Measurements from ENCODE around the gene B3GAT1. TPM values are rescaled to one million over a fixed set of nuclear protein-coding genes. Genes with fewer than 3 reads are reported as not detected.

The B3GAT1 gene
- total RNA-seq, 1 experiment from 2014 or later = 0.10 TPM

- Histone ChIP-seq H3K36me3 (ENCODE audit: control insufficient read depth, insufficient read depth, low read length) (no peaks in the 10 kb centered on the region), H3K4me1 (ENCODE audit: control insufficient read depth, insufficient read depth, low read length) (no peaks in the 10 kb centered on the region), H3K9me3 (ENCODE audit: control insufficient read depth, insufficient read depth, low read depth, low read length) (no peaks in the 10 kb centered on the region), H3K27ac (ENCODE audit: low read length) (no peak overlapping the region), H3K27me3 (ENCODE audit: control insufficient read depth, insufficient read depth, low read length) (no peaks in the 10 kb centered on the region; the same call in 1 of the 2 replicates), H3K4me3 (ENCODE audit: low read depth in 2 of 2, low read length in 2 of 2) (no peak overlapping the region)
- ChIA-PET CTCF (no interaction called here), POLR2A (no interaction called here)
- intact Hi-C loops (cut with micrococcal nuclease; ENCODE audit: unreplicated experiment) = no loop called here
- no TSS peak for BruUV-seq (replicated peaks)
- in situ Hi-C loops (cut with HindIII; ENCODE audit: low pct_unique_long_range_greater_than_20kb, low sequenced_read_pairs) = no loop called here
- TF ChIP-seq, protein P1, sequence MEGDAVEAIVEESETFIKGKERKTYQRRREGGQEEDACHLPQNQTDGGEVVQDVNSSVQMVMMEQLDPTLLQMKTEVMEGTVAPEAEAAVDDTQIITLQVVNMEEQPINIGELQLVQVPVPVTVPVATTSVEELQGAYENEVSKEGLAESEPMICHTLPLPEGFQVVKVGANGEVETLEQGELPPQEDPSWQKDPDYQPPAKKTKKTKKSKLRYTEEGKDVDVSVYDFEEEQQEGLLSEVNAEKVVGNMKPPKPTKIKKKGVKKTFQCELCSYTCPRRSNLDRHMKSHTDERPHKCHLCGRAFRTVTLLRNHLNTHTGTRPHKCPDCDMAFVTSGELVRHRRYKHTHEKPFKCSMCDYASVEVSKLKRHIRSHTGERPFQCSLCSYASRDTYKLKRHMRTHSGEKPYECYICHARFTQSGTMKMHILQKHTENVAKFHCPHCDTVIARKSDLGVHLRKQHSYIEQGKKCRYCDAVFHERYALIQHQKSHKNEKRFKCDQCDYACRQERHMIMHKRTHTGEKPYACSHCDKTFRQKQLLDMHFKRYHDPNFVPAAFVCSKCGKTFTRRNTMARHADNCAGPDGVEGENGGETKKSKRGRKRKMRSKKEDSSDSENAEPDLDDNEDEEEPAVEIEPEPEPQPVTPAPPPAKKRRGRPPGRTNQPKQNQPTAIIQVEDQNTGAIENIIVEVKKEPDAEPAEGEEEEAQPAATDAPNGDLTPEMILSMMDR (IDR thresholded peaks at IDR 0.05) = no peak
- TF ChIP-seq POLR2AphosphoS5 (IDR thresholded peaks at IDR 0.05; ENCODE audit: low read depth, low read length) (no peak), REST (IDR thresholded peaks at IDR 0.05; ENCODE audit: insufficient read depth in 1 of 2, low read depth in 2 of 2, low read length in 1 of 2) (no peak), TCF7L2 (IDR thresholded peaks at IDR 0.05; ENCODE audit: low read depth, low read length) (no peak), SIN3A (IDR thresholded peaks at IDR 0.05; ENCODE audit: borderline replicate concordance, insufficient read depth, low read depth, low read length) (no peak)
- ATAC-seq = peak; percentile 11; the same call in 1 of the 2 replicates
- no peak for DNase-seq (ENCODE audit: low read depth, low spot score)
Measured at GRCh38 chr11:134380785-134381184, 31.3 kb downstream of the B3GAT1 start.

GRCh38 chr11:134380229-134380628 lies 31.8 kb downstream of the B3GAT1 start:
- intact Hi-C loops (cut with micrococcal nuclease; ENCODE audit: unreplicated experiment) = no loop called here
- no peak for TF ChIP-seq POLR2AphosphoS5 (IDR thresholded peaks at IDR 0.05; ENCODE audit: low read depth, low read length)
- no peak for TF ChIP-seq REST (IDR thresholded peaks at IDR 0.05; ENCODE audit: insufficient read depth in 1 of 2, low read depth in 2 of 2, low read length in 1 of 2)
- TF ChIP-seq SIN3A (IDR thresholded peaks at IDR 0.05; ENCODE audit: borderline replicate concordance, insufficient read depth, low read depth, low read length) = no peak
- TF ChIP-seq, protein P1 (IDR thresholded peaks at IDR 0.05) = no peak
- TF ChIP-seq TCF7L2 (IDR thresholded peaks at IDR 0.05; ENCODE audit: low read depth, low read length) = no peak
- BruUV-seq (replicated peaks) = no TSS peak
- in situ Hi-C loops (cut with HindIII; ENCODE audit: low pct_unique_long_range_greater_than_20kb, low sequenced_read_pairs) = no loop called here
- CTCF ChIA-PET = no interaction called here
- Histone ChIP-seq H3K36me3 (ENCODE audit: control insufficient read depth, insufficient read depth, low read length) (no peaks in the 10 kb centered on the region), H3K4me3 (ENCODE audit: low read depth in 2 of 2, low read length in 2 of 2) (no peak overlapping the region), H3K27ac (ENCODE audit: low read length) (no peak overlapping the region), H3K27me3 (ENCODE audit: control insufficient read depth, insufficient read depth, low read length) (no peaks in the 10 kb centered on the region; the same call in 1 of the 2 replicates), H3K9me3 (ENCODE audit: control insufficient read depth, insufficient read depth, low read depth, low read length) (no peaks in the 10 kb centered on the region), H3K4me1 (ENCODE audit: control insufficient read depth, insufficient read depth, low read length) (no peaks in the 10 kb centered on the region)
- no peak for DNase-seq (ENCODE audit: low read depth, low spot score)
- no peak for ATAC-seq
- POLR2A ChIA-PET = no interaction called here
